Smooth muscle cell (in vitro differentiated cells): Measurements from ENCODE around the gene ENO3. TPM values are rescaled to one million over a fixed set of nuclear protein-coding genes. Genes with fewer than 3 reads are reported as not detected.

Source experiments
- DNase-seq: peaks from one replicate; lab custom pipeline; 2025; ENCODE audit not compliant: unreplicated experiment; lab: John Stamatoyannopoulos, UW
- H2AFZ ChIP-seq: fragments of 200-600 bp; sonication (generic); 2 replicates; pipeline ENCODE4 v1.6.0; 2016; ENCODE audit warnings: antibody characterized with exemption, low read depth, mild to moderate bottlenecking
- H3F3A ChIP-seq: fragments of 200-600 bp; sonication (generic); 2 replicates; pipeline ENCODE4 v1.6.0; 2017; ENCODE audit warnings: antibody characterized with exemption, low read depth
- H3K27ac ChIP-seq: fragments of 200-600 bp; sonication (generic); 2 replicates; pipeline ENCODE4 v1.5.1; 2016; ENCODE audit warnings: low read depth, mild to moderate bottlenecking
- H3K27me3 ChIP-seq: fragments of 200-600 bp; sonication (generic); 2 replicates; pipeline ENCODE4 v1.6.1; 2016; ENCODE audit warnings: low read depth, mild to moderate bottlenecking
- H3K36me3 ChIP-seq: fragments of 200-600 bp; sonication (generic); 2 replicates; pipeline ENCODE4 v1.5.1; 2016; ENCODE audit warnings: low read depth
- H3K4me1 ChIP-seq: fragments of 200-600 bp; sonication (generic); 2 replicates; pipeline ENCODE4 v1.5.1; 2016; ENCODE audit warnings: low read depth
- H3K4me2 ChIP-seq: fragments of 200-600 bp; sonication (generic); 2 replicates; pipeline ENCODE4 v1.6.0; 2016; ENCODE audit warnings: mild to moderate bottlenecking
- H3K4me3 ChIP-seq: fragments of 200-600 bp; sonication (generic); 2 replicates; pipeline ENCODE4 v1.5.1; 2016; ENCODE audit warnings: mild to moderate bottlenecking
- H3K79me2 ChIP-seq: fragments of 200-600 bp; sonication (generic); 2 replicates; pipeline ENCODE4 v1.6.0; 2016; ENCODE audit warnings: low read depth, mild to moderate bottlenecking
- H3K9ac ChIP-seq: fragments of 200-600 bp; sonication (generic); 2 replicates; pipeline ENCODE4 v1.6.0; 2016; ENCODE audit warnings: low read depth
- H3K9me3 ChIP-seq: fragments of 200-600 bp; sonication (generic); replicated peaks from 2 replicates; pipeline ENCODE4 v1.5.1; 2016; ENCODE audit warnings: low read depth
- H4K20me1 ChIP-seq: fragments of 200-600 bp; sonication (generic); 2 replicates; pipeline ENCODE4 v1.6.0; 2016; ENCODE audit warnings: low read depth
- WGBS: methylation state at CpG from one replicate; pipeline ENCODE4 v1.1.7; 2016; ENCODE audit warnings: low lambda C conversion rate; 5-methylcytosine and 5-hydroxymethylcytosine counted together
- polyA plus RNA-seq: library from polyadenylated mRNA; unstranded; fragments of >200 nt; fragmentation: Nextera tagmentation; extraction: Ambion mirVana; gene quantifications from 2 replicates; pipeline ENCODE4 v1.2.1, GENCODE V29; 2016
- total RNA-seq: library from RNA; depleted of rRNA; stranded (reverse); fragments of >200 nt; gene quantifications from 2 replicates; pipeline ENCODE4 v1.2.3, GENCODE V29; 2014
- TF ChIP-seq, protein P1 (sequence below): fragments of 200-600 bp; sonication (generic); IDR thresholded peaks from 2 replicates; pipeline ENCODE4 v1.5.1; 2017; ENCODE audit warnings: borderline replicate concordance, mild to moderate bottlenecking, antibody characterized with exemption; ENCODE audit not compliant: insufficient read depth, poor library complexity, severe bottlenecking

The ENO3 gene
- total and polyA plus RNA-seq, 2 experiments from 2014 or later = 5.9 to 14.5 TPM

DNA sequence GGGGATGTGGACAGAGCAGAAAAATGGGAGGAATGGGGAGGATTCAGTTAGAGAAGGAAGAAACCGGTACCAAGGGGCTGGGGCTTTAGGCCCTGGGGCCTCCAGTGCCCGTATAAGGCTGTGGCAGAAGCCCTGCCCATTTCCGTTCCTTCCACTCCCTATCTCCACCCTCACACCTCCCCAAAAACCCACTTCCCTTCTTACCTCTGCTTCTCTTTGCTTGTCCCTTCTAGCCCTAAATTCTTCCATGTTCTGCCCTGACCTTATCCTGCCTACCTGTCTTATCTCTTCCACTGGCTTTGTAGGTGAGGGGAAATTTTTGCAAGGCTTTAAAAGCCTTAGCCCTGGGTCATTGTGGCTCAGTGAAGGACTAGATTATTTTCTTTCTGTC is 6.8 kb upstream of the ENO3 start:
- WGBS = 71% methylated on average over 3 of the region's 3 CpGs
- Histone ChIP-seq H3K4me2 (no peak overlapping the region), H3K9me3 (no peaks in the 10 kb centered on the region), H3K27ac (peak overlapping the region; percentile 96), H3K79me2 (peaks cover 67% of the 10 kb centered on the region), H4K20me1 (peaks cover 40% of the 10 kb centered on the region), H3K36me3 (no peaks in the 10 kb centered on the region), H2AFZ (no peak overlapping the region), H3F3A (peaks cover 42% of the 10 kb centered on the region), H3K4me1 (peaks cover 20% of the 10 kb centered on the region), H3K9ac (peak overlapping the region; percentile 79), H3K27me3 (no peaks in the 10 kb centered on the region), H3K4me3 (no peak overlapping the region)
- TF ChIP-seq, protein P1, sequence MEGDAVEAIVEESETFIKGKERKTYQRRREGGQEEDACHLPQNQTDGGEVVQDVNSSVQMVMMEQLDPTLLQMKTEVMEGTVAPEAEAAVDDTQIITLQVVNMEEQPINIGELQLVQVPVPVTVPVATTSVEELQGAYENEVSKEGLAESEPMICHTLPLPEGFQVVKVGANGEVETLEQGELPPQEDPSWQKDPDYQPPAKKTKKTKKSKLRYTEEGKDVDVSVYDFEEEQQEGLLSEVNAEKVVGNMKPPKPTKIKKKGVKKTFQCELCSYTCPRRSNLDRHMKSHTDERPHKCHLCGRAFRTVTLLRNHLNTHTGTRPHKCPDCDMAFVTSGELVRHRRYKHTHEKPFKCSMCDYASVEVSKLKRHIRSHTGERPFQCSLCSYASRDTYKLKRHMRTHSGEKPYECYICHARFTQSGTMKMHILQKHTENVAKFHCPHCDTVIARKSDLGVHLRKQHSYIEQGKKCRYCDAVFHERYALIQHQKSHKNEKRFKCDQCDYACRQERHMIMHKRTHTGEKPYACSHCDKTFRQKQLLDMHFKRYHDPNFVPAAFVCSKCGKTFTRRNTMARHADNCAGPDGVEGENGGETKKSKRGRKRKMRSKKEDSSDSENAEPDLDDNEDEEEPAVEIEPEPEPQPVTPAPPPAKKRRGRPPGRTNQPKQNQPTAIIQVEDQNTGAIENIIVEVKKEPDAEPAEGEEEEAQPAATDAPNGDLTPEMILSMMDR = no peak
- no peak for DNase-seq

DNA sequence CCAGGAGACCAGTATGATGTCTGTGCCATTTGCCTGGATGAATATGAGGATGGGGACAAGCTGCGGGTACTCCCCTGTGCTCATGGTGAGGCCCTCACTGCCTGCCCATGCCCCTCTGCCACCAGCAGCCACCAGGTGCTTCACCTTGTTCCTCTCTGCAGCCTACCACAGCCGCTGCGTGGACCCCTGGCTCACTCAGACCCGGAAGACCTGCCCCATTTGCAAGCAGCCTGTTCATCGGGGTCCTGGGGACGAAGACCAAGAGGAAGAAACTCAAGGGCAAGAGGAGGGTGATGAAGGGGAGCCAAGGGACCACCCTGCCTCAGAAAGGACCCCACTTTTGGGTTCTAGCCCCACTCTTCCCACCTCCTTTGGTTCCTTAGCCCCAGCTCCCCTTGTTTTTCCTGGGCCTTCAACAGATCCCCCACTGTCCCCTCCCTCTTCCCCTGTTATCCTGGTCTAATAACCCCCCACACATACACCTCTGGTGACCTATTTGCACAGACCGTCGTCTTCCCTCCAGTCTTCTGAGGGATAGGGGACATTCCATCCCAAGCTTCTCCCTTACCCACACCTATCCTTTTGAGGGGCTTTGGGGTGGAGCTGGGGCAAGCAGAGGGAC is 6.3 kb upstream of the ENO3 start:
- Histone ChIP-seq H3F3A (peaks cover 42% of the 10 kb centered on the region), H4K20me1 (peaks cover 40% of the 10 kb centered on the region), H3K36me3 (no peaks in the 10 kb centered on the region), H3K27me3 (no peaks in the 10 kb centered on the region), H3K4me1 (peaks cover 20% of the 10 kb centered on the region), H3K9ac (peak overlapping the region; percentile 79), H3K4me3 (no peak overlapping the region), H2AFZ (no peak overlapping the region), H3K79me2 (peaks cover 67% of the 10 kb centered on the region), H3K9me3 (no peaks in the 10 kb centered on the region), H3K27ac (peak overlapping the region; percentile 96), H3K4me2 (peak overlapping the region; percentile 45)
- WGBS = 81% methylated on average over 8 of the region's 8 CpGs
- no peak for DNase-seq
- TF ChIP-seq, protein P1 = no peak

DNA sequence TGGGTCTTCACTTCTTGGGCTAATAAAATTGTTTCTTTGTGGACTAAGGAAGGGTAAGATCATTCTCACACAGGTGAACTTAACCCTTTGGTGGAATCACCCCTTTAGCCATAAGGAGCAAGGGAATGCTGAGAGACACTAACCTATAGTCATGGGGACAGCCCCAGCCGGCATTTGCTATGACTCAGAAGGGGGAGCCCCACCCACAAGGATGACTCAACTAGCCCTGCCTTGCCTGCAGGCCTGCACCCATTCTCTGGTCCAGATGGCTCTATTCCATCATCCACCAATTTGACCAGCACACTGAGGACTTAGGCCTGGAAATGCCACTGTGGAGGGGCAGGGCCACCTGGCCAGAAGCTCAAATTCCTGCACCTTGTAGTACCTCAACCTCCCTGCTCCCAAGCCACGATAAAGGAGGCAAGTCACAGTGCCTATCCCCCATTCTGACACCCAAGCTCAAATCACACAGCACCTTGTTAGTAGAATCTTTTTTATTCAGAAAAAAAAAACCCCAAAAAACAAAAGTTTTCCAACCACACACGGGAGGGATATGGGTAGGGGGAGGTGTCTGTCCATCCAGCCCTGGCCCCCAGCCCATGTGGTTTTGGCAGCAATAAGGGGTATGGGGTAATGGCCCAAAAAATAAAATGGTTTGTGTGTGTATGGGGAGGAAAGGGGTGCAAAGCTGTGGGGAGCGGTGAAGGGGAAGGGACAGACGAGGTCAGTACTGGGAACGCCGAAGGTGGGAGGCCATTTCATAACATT is 5.6 kb upstream of the ENO3 start:
- Histone ChIP-seq H3K27me3 (no peaks in the 10 kb centered on the region), H3K79me2 (peaks cover 67% of the 10 kb centered on the region), H3K27ac (peak overlapping the region; percentile 96), H3K4me1 (peaks cover 23% of the 10 kb centered on the region), H3F3A (peaks cover 42% of the 10 kb centered on the region), H3K4me2 (peak overlapping the region; percentile 90), H3K9me3 (no peaks in the 10 kb centered on the region), H3K4me3 (no peak overlapping the region), H2AFZ (no peak overlapping the region), H4K20me1 (peaks cover 40% of the 10 kb centered on the region), H3K9ac (peak overlapping the region; percentile 94), H3K36me3 (no peaks in the 10 kb centered on the region)
- WGBS = 62% methylated on average over 7 of the region's 7 CpGs
- DNase-seq = peak; percentile 22
- TF ChIP-seq, protein P1 = no peak

DNA sequence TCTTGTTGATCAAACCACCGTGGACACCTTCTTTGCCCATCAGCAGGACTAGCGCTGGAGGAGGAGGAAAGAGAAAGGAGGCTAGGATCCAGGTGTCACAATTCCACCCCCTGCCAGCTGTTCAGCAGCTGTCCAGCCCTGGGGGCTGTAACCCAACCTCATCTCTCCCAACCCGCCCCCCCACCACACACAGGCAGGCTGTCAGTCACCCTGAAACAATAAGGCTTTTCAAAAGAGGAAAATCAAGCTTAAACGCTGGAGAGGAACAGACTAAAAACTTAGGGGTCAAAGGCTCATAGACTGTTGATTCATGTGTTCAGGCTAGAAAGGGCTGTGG is 5.0 kb upstream of the ENO3 start:
- Histone ChIP-seq H4K20me1 (peaks cover 40% of the 10 kb centered on the region), H3K27ac (peak overlapping the region; percentile 96), H3K4me3 (peak overlapping the region; percentile 96), H3F3A (peaks cover 42% of the 10 kb centered on the region), H3K9me3 (no peaks in the 10 kb centered on the region), H3K27me3 (no peaks in the 10 kb centered on the region), H3K9ac (peak overlapping the region; percentile 94), H3K79me2 (peaks cover 65% of the 10 kb centered on the region), H3K4me1 (peaks cover 28% of the 10 kb centered on the region), H2AFZ (no peak overlapping the region), H3K36me3 (no peaks in the 10 kb centered on the region), H3K4me2 (peak overlapping the region; percentile 90)
- WGBS = 63% methylated on average over 4 of the region's 4 CpGs
- DNase-seq = no peak
- TF ChIP-seq, protein P1 = no peak
